HG03280 (cell line): ENCODE data around the gene DNMBP.
A peak's percentile ranks its signal among the peaks of the same experiment; 100 is the strongest.
"Not testable (repeated sequence)": the region's sequence is repeated elsewhere in the genome, so short reads cannot be mapped to it uniquely, and the experiment has no call there.

Experiments used
- ATAC-seq: cut with Tn5 transposase; IDR thresholded peaks from one replicate; pipeline ENCODE4 v1.9.1; 2021; ENCODE audit warnings: mild to moderate bottlenecking, moderate library complexity; ENCODE audit not compliant: unreplicated experiment

Gene DNMBP

DNA sequence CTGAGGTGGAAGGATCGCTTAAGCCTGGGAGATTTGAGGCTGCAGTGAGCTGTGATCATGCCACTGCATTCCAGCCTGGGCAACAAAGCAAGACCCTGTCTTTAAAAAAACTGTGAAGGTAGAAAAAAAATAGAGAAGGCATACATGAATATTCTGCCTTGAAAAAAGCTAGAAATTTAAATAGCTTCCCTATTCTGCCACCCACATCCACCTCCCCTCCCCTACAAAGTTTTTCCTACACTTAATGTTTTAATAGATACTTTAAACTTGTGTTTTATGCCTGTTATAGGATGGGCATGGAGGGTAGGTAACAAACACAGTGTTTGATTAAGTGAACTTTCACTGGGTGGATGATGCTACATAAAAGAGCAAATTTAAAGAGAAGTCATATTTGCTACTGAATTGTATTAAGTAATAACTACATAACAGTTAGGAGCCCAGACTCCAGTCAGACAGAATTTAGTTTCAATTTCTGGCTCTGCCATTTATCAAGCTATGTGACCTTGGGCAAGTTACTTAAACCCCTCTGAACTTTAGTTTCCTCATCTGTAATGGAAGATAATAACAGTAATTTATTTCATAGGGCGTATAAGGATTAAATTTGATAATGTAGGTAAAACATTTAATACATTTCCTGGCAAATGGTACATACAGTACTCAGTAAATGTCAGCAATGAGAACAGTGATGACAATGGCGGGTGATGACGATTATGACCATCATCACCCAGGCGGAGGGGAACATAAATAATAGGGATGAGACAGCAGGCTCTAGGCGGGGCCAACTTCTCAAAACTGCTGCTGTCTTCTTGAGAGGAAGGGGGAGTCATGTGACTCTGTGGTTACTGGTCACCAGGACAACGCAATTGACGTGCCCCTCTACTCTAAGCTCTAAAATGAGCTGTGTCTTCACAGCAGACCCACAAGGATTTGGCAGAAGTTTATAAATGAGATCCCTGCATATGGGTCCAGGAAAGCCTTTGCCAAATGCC lies 15.8 kb downstream of the DNMBP start:
- peak; percentile 93 for ATAC-seq

DNA sequence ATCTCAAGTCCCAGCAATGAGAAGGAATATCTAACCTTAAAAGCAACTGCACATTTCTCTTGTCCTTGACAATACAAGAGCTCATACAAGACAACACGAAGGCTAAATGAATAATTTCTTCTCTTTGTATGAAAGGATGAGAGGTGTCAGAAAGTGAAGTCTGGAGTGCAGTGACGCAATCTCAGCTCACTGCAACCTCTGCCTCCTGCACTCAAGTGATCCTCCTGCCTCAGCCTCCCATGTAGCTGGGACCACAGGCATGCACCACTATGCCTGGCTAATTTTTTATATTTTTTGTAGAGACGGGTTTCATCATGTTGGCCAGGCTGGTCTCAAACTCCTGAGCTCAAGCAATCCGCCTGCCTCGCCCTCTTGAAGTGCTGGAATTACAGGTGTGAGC lies 24.1 kb downstream of the DNMBP start:
- not testable (repeated sequence) for ATAC-seq

DNA sequence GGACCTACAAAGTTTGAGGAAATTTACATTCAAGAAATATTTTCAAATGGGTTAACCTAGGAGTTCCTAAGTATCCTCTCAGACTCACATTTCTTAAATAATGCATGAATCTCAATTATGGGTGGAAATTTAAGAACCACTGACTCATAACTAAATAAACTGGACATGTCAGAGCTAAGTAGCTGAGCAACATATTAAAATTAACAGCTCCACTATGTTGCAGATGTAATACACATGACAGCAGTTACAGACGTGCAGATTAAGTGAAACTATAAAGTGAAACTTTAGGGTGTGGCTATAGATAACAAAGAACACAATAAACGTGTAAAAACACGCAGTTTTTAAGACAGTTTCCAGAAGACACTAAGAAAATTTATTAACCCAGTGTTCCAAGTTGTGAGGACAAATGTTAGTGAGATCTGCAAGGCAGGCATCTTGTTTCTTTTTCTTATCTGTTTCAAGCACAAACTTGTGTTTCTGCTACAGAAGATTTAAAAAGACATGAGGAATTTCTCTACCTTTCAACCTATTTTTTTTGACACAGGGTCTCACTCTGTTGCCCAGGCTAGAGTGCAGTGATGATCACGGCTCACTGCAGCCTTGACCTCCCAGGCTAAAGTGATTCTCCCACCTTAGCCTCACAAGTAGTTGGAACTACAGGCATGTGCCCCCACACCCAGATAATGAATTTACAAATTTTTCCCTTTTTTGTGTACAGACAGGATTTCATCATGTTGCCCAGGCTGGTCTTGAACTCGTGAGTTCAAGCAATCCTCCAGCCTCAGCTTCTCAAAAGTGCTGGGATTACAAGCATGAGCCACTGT lies 25.3 kb downstream of the DNMBP start:
- ATAC-seq: peak; percentile 48

DNA sequence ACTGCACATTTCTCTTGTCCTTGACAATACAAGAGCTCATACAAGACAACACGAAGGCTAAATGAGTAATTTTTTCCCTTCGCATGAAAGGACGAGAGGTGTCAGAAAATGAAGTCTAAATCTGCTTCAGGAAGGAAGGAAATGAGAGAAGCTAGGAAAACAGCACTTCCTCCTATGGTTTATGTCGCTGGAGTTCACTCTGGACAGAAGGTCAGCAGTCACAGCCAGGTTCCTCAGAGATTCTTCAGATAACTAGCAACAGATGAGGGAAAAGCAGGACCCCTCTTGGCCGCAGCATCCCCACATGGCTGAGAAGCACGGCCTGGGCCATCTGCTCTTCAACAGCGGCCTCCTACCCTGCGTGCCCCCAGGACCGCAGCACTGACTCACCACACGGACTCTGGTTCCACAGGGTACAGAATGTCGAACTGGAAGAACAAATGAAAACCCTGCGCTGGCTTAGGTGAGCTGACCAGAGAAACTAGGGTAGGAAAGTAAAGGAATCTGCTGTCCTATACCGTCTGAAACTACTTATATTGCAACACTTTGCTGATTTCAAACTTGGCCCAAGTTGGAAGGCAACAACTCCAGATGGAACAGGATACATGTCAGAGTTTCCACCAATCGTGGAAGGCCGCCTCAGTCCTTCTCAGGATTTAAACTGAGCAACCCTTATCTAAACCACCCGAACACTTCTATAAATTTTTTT lies 26.3 kb downstream of the DNMBP start:
- no peak for ATAC-seq

DNA sequence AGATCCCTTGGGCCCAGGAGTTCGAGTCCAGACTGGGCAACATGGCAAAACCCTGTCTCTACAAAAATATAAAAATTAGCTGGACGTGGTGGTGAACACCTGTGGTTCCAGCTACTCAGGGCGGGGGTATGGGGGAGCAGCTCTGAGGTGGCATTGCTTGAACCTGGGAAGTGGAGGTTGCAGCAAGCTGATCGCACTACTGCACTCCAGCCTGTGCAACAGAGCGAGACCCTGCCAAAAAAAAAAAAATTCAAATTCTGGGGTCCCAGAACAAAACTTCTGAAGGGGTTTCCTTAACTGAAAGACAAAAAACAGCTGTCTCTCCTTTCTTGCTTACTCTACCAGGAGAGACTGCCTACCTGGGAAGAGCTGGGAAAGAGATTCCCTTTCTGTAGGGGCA lies 27.0 kb downstream of the DNMBP start:
- no peak for ATAC-seq

DNA sequence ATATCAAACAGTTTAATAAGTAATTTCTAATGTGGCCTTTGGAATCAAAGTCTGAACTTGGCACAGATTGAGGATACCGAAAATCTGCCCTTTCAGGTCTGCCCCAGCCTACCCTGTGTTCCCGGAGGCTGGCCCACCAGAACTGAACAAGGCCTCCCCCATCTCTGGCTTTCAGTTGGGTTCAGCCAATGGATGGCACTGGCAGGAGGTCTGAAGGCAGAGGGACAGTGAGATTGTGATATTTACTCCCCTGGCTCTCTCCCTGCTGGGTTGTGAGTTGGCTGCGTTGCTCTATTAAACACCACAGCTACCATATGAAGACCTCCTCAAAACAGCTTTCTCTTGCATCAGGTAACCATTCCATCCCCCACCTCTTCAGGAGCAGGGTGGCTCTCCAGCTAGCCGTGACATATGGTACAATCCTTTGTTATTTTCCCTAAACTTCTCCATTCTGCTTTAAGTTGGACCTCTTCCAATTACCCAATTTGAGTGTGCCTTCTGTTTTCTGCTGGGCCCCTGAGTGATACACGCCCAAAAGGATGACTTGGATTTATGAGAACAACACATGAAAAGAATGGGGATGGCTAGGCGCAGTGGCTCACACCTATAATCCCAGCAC lies 28.1 kb downstream of the DNMBP start:
- ATAC-seq: no peak

DNA sequence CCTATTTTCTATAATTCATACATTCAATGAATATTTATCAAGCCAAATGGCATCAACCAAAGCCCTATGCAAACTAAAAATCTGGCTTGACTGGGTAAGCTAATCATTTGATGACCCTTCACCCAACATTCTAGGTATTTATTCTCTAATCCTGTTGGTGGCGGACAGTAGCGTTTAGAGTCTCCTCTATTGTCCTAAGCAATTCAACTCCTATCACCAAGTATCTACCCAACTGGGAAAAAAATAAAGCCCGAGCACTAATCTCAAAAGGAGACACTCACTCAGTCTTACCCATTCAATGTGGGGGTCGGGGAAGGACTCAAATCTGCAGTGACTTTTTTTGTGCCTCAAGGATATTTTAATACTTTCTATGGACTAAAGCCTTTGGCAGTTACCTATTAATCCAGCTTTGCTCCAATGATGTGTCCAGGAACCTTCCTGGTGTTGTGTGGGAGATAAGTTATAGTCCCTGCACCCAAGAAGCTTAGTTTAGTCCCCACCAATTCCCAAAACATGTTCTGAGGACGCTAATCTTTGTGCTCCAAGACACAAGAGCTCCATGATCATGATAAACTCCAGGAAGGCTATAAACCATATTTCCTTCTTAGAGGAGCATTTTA lies 30.6 kb downstream of the DNMBP start:
- no peak for ATAC-seq

DNA sequence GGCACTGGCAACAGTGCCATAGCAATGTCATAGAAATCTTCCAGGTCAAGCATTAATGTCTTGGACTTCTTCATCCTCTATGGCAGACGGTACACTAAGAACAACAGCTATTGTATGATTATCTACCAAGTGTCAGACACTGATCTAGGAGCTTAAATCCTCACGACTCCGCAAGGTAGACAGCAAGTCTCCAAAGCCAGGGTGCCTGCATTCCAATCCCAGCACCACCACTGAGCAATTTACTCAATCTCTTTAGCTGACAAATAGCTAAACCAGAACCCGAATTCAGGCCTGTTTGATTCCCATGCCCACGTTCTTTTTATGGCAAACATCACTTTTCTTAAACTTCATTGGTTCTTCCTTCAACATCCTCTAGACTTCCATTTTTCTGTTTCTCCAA lies 31.8 kb downstream of the DNMBP start:
- no peak for ATAC-seq

DNA sequence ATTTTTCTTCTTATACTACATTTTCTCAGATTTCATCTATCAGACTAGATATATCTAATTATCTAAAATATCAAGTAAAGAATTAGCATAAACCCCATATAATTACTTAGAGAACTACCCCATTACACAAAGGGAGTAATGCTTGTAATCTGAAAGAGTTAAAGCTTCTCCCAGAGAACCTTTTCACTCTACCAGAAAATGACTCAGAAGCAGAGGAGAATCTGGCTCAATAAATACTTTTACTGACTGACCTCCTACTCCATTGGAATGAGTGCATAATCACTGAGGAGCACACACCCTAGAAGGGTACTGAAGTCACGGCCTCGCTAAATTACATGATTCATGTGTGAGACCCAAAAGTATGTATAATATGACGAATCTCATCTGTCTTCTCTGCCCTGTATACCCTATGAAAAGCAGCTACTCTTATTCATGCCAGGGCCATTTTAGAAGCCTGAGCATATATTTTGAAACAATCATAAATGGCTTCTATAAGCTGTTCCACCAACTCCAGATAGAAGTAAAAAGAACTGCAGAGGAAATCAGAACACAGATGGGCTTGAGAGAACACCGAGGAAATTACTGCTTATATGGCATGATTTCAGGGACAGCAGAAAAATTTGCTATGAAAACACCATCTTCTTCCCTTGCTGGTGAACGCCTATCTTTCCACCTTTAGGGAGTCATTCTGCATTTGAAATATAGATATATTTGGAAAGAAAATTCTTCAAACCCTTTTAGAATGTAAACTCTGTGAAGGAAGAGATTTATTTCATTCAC lies 32.7 kb downstream of the DNMBP start:
- no peak for ATAC-seq

DNA sequence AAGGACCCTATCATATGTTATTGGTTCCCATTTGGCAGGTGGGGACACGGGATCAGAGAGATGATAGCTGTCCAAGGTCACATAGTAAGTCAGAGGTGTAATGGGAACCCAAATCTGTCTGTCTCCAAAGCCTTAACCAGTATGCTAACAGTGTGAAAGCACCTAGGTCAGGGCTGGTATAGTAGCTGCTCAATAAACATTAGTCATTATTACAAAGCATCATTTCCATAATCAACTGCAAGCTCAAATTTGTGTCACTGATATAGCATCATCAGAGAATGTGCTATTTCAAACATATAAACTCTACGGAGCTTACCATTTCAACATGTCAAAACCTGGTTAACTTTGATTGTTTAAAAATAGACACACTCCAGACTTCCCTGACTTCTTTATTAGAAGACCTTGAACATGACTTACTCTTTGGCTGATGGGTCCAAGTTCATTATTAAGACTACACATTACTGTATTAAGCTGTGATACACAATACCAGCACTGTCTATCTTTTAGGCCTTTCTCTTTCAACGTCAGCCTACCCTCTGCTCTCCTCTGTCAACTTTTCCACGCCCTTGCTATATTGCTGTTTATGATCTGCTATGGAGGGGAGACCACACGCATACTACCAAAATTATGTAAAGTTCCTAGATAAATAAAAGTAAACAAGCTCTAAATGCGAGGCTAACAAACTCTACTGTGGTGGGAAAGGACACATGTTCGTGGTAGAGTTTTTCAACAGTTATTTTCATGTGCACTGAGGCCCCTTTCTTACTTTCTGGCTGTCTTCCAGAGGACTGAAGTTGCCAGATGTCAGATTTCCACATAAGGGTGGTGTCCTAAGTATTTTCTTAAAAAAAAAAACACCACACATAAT lies 33.6 kb downstream of the DNMBP start:
- ATAC-seq: no peak

DNA sequence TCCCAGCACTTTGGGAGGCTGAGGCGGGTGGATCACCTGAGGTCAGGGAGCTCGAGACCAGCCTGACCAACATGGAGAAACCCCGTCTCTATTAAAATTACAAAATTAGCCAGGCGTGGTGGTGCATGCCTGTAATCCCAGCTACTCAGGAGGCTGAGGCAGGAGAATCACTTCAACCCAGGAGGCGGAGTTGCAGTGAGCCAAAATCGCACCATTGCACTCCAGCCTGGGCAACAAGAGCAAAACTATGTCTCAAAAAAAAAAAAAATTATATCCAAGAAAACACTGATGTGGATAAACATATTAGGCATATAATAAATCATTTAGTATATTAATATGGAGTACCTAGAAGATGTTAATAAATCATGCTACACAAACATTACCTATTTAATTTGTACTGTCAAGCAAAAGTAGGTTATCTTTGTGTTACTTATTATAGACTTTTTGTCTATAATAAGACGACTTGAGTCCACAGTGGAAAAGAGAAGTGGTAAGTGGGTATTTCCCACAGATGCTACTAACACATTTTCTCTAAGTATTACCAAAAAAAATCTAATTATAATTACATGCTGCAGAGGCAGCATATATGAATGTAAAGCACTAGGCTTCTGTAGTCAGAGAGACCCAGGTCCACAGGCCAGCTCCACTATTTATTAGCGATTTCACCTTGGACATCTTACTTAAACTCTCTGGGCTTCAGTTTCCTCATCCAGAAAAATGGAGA lies 34.5 kb downstream of the DNMBP start:
- no peak for ATAC-seq

DNA sequence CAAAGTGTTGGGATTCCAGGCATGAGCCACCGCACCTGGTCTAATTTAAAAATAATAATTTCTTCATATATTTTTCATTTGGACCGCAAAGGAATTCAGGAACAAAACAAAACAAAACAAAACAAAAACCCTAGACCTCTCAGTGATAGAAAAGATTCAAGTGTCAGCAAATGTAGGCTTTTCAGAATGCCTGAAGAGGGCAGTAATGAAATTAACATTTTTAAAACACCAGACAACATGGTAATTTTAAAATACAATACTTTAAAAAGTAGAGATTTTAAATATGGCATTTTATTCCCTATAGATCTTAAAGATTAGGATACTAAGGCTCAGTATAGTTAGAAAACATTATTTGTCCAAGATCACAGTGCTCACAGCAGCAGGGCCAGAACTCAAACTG lies 36.6 kb downstream of the DNMBP start:
- no peak for ATAC-seq

DNA sequence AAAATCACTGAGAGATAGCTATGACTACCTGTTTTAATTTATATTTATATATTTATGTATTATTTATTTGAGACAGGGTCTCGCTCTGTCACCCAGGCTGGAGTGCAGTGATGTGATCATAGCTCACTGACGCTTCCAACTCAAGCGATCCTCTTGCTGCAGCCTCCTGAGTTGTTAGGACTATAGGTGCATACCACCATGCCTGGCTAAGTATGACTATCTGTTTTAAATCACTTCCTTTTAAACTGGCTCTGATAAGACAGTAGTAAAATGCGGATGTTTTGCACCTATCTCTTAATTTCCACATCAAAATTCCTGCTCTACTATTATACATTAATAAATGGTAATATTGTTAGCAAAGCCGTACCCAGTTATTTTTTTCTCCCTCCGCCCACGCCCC lies 41.8 kb downstream of the DNMBP start:
- ATAC-seq: no peak

DNA sequence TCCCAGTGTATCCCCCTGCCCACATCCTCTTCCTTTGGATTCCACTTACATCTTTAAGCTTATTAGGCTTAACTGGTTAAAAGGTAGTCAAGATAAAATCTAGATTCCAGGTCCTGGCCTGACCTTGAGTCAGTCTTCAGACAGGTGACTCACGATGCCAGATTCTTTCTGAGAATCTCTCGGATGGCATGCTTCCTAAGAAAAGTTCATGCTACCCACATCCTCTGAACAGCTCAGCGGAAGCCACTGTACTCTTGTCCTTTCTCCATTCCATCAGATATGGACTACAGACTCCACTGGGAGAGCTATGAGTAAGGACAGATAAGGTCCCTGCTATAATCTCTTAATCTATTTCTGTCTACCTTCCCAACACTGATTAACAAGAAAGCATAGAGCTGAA lies 43.4 kb downstream of the DNMBP start:
- no peak for ATAC-seq

DNA sequence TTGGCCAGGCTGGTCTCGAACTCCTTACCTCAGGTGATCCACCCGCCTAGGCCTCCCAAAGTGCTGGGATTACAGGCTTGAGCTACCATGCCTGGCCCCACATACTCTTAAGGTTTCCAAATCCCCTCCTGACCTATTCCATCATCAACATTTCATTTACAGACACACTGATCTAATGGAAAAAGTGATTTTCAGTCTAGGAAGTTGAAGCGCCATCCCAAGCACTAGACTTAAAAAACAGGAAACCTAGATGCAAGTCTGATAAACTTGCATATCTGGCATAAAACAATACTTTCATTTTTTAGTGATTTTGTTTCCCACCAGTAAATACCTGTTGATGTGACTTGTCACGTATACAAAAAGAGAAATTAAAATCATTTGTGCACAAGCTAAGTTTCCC lies 44.0 kb downstream of the DNMBP start:
- no peak for ATAC-seq

DNA sequence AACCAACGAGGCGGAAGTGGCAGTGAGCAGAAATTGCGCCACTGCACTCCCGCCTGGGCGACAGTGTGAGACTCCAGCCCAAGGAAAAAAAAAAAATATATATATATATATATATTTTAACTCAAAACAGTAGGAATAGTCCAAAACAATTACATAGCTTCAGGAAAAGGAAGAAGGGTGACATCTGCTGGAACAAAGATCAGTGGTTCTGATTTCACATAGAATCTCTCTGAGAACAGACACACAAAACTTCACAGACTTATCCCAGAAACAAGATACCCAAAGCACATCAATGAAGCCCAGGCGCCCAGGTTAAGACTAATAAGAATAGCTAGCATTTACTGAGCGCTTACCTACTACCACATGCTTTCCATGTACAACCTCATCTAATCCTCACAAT lies 45.0 kb downstream of the DNMBP start:
- ATAC-seq: no peak

DNA sequence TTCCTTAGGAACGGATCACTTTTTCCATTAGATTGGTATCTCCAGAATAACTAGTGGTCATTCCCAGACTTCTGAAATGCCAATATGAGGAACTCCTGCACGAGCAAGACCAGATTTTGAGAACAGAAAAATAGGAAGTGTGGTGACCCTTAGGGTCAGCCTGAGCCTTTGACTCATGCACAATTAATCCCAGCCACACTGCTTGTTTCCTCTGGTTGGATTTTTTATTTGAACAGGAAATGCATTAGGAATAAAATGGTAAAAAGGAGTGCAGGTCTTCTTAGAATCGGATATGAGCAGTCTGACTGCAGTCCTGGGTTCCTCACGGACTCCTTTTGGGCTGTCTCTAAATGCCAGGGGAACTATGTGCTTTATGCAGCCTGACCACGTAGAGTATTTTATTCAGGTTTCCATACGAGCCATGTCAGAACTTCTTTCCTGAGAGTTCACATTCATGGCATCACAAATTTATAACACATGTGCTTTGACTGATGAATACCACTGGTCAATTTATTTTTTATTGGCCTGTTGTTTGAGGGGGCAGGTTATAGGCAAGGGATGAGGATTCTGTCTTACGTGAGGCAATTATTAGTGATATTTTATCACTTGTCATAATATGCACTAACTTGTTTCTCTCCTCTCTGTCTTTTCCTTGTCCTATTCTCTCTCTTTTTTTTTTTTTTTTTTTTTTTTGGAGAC lies 46.1 kb downstream of the DNMBP start:
- not testable (repeated sequence) for ATAC-seq
